ENCODE measurements around the gene CC2D2A.

CC2D2A gene

GRCh38 chr4:15525080-15525479 lies 55.4 kb downstream of the CC2D2A start:
- no peak for TF ChIP-seq CTCF (IDR thresholded peaks at IDR 0.05; ENCODE audit: low read depth, low read length, missing control alignments)
- no peak overlapping the region for H3K4me3 ChIP-seq (ENCODE audit: low read depth, low read length)
- no peak for DNase-seq (ENCODE audit: low read depth)

GRCh38 chr4:15526924-15527592 lies 57.4 kb downstream of the CC2D2A start:
- DNase-seq (ENCODE audit: low read depth): no peak
- no peak overlapping the region for H3K4me3 ChIP-seq (ENCODE audit: low read depth, low read length)
- TF ChIP-seq CTCF (IDR thresholded peaks at IDR 0.05; ENCODE audit: low read depth, low read length, missing control alignments): no peak

GRCh38 chr4:15531792-15532191 lies 62.1 kb downstream of the CC2D2A start:
- DNase-seq (ENCODE audit: low read depth): no peak
- TF ChIP-seq CTCF (IDR thresholded peaks at IDR 0.05; ENCODE audit: low read depth, low read length, missing control alignments): no peak
- no peak overlapping the region for H3K4me3 ChIP-seq (ENCODE audit: low read depth, low read length)

GRCh38 chr4:15533817-15534216 lies 64.1 kb downstream of the CC2D2A start:
- no peak for TF ChIP-seq CTCF (IDR thresholded peaks at IDR 0.05; ENCODE audit: low read depth, low read length, missing control alignments)
- DNase-seq (ENCODE audit: low read depth): no peak
- no peak overlapping the region for H3K4me3 ChIP-seq (ENCODE audit: low read depth, low read length)

- no peak overlapping the region for H3K4me3 ChIP-seq (ENCODE audit: low read depth, low read length)
- TF ChIP-seq CTCF (IDR thresholded peaks at IDR 0.05; ENCODE audit: low read depth, low read length, missing control alignments): no peak
- no peak for DNase-seq (ENCODE audit: low read depth)
Measured at GRCh38 chr4:15535599-15535998, 65.9 kb downstream of the CC2D2A start.

- DNase-seq (ENCODE audit: low read depth): no peak
- no peak overlapping the region for H3K4me3 ChIP-seq (ENCODE audit: low read depth, low read length)
- TF ChIP-seq CTCF (IDR thresholded peaks at IDR 0.05; ENCODE audit: low read depth, low read length, missing control alignments): no peak
Measured at GRCh38 chr4:15536552-15537499, 67.1 kb downstream of the CC2D2A start.

All from GM12864 (cell line).